GM21526 (cell line): ENCODE data around the gene SHKBP1.

Experiments
- ATAC-seq: cut with Tn5 transposase; IDR thresholded peaks from one replicate; pipeline ENCODE4 v1.9.1; 2021; ENCODE audit warnings: moderate library complexity; ENCODE audit not compliant: unreplicated experiment, low FRiP score

Gene SHKBP1

DNA sequence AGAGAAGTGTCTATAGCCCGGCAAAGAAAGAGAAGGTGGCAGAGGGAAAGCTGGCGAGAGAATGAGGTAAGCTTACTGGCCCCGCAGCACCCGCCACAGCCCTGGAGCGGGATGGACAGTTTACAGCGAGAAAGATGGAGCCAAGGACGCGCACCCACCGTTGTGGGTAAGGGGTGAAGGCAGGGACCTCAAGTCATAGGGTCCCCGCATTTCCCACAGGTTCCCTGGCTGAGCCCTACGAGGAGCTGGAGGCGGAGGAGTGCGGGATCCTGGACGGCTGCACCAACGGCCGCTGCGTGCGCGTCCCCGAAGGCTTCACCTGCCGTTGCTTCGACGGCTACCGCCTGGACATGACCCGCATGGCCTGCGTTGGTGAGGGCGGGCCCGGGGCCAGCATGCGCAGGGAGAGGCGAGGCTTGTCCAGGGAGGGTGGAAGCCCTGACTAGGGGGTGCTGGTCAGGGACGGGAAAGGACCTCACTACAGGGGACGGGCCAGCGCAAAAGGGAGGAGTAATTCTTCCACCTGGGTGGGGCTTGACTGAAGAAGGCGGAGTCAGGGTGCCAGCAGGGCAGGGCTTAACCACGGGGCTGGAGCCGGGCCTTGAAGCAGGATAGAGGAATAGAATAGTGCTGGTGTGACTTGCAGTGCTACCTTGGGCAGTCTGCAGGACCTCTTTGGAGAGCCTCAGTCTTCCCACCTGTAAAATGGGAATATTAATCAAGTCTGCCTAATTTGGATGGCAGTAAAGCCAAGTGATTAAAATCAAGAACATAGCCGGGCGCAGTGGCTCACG, 51.0 kb downstream of the SHKBP1 start:
- no peak for ATAC-seq

- no peak for ATAC-seq
These were observed 52.7 kb downstream of the SHKBP1 start for GRCh38 chr19:40629346-40629745.

- ATAC-seq = no peak
These were observed 54.0 kb downstream of the SHKBP1 start for GRCh38 chr19:40630571-40631160.

- no peak for ATAC-seq
These were observed 55.8 kb downstream of the SHKBP1 start for GRCh38 chr19:40632311-40633036.

GRCh38 chr19:40633207-40633606, 56.5 kb downstream of the SHKBP1 start:
- ATAC-seq = no peak

DNA sequence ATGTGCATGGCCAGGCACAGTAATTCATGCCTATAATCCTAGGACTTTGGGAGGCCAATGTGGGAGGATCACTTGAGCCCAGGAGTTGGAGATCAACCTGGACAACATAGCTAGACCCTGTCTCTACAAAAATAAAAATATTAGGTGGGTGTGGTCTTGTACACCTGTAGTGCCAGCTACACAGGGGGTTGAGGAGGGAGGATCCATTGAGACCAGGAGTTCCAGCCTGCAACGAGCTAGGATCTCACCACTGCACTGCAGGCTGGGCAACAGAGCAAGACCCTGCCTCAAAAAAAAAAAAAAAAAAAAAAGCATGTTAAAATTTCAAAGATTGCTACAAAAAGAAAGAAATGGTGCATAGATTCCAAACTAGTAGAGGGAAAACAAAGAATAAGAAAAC, 61.7 kb downstream of the SHKBP1 start:
- ATAC-seq = no peak

- no peak for ATAC-seq
These were observed 62.9 kb downstream of the SHKBP1 start for GRCh38 chr19:40639638-40639982.

- ATAC-seq = no peak
These were observed 64.1 kb downstream of the SHKBP1 start for GRCh38 chr19:40640744-40641143.
